Endothelial cell of umbilical vein (primary cell): ENCODE results near the gene GJB3.

Experiments
- EZH2 ChIP-seq: IDR thresholded peaks from 2 replicates; pipeline ENCODE4 v1.6.1; 2012; ENCODE audit warnings: borderline replicate concordance, low read depth, mild to moderate bottlenecking, moderate library complexity, low read length, inconsistent platforms; ENCODE audit not compliant: severe bottlenecking
- FOS ChIP-seq: IDR thresholded peaks from 2 replicates; pipeline ENCODE4 v1.6.1; 2011; ENCODE audit warnings: mild to moderate bottlenecking, low read length, moderate library complexity, borderline replicate concordance; ENCODE audit not compliant: insufficient read depth
- JUN ChIP-seq: IDR thresholded peaks from 2 replicates; pipeline ENCODE4 v1.6.1; 2011; ENCODE audit warnings: borderline replicate concordance, low read depth; ENCODE audit not compliant: insufficient read length, insufficient read depth
- MAX ChIP-seq: IDR thresholded peaks from 2 replicates; pipeline ENCODE4 v1.6.1; 2011; ENCODE audit not compliant: insufficient read depth, insufficient read length
- MYC ChIP-seq: IDR thresholded peaks from one replicate; pipeline ENCODE4 v1.6.1; 2011; ENCODE audit warnings: mild to moderate bottlenecking, low read depth, low read length
- POLR2A ChIP-seq: IDR thresholded peaks from 2 replicates; pipeline ENCODE4 v1.6.1; 2012; ENCODE audit warnings: low read depth, mild to moderate bottlenecking, control low read depth, low read length
- POLR2AphosphoS5 ChIP-seq: IDR thresholded peaks from 2 replicates; pipeline ENCODE4 v1.6.1; 2012; ENCODE audit warnings: low read depth, mild to moderate bottlenecking, control low read depth, low read length, moderate library complexity; ENCODE audit not compliant: insufficient read depth
- TF ChIP-seq, protein P1 (sequence below), 2 donors: IDR thresholded peaks; 1 replicate in 1 of 2; 2 replicates in 1 of 2; pipeline ENCODE4 v1.5.1; 2011; ENCODE audit warnings: low read length in 2 of 2, mild to moderate bottlenecking in 2 of 2, moderate library complexity in 2 of 2, control low read depth in 1 of 2, inconsistent platforms in 1 of 2, low read depth in 1 of 2; ENCODE audit not compliant: insufficient read depth in 1 of 2; ENCODE audit errors: extremely low read depth in 1 of 2

DNA sequence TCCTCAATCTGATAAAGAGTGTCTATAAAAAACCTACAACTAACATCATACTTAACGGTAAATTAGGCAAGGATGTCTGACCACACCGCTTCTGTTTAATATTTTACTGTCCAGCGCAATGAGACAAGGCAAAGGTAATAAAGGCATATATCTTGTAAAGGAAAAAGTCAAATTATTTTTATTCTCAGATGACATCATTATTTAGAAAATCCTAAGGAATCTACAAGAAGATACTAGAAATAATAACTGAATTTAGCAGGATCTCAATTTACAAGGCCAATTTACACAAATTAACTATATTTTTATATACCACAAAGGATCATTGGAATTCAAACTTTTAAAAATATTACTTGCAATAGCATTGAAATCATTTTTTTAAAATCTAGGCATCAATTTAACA lies 41.2 kb downstream of the GJB3 start:
- TF ChIP-seq, protein P1, sequence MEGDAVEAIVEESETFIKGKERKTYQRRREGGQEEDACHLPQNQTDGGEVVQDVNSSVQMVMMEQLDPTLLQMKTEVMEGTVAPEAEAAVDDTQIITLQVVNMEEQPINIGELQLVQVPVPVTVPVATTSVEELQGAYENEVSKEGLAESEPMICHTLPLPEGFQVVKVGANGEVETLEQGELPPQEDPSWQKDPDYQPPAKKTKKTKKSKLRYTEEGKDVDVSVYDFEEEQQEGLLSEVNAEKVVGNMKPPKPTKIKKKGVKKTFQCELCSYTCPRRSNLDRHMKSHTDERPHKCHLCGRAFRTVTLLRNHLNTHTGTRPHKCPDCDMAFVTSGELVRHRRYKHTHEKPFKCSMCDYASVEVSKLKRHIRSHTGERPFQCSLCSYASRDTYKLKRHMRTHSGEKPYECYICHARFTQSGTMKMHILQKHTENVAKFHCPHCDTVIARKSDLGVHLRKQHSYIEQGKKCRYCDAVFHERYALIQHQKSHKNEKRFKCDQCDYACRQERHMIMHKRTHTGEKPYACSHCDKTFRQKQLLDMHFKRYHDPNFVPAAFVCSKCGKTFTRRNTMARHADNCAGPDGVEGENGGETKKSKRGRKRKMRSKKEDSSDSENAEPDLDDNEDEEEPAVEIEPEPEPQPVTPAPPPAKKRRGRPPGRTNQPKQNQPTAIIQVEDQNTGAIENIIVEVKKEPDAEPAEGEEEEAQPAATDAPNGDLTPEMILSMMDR (IDR thresholded peaks at IDR 0.05; ENCODE audit: extremely low read depth in 1 of 2, insufficient read depth in 1 of 2, low read depth in 1 of 2, low read length in 2 of 2): no peak
- TF ChIP-seq POLR2A (no peak), JUN (no peak), POLR2AphosphoS5 (no peak), MYC (no peak), EZH2 (no peak), MAX (no peak), FOS (no peak)
